IPS-18a (cell line): ENCODE results near the gene CHIT1.

Experiments
- H3K27ac ChIP-seq: one replicate; pipeline ENCODE4 v1.5.1; 2013; ENCODE audit warnings: low read length
- H3K27me3 ChIP-seq: one replicate; pipeline ENCODE4 v1.6.1; 2013; ENCODE audit warnings: mild to moderate bottlenecking, low read length; ENCODE audit not compliant: control insufficient read depth, insufficient read depth
- H3K36me3 ChIP-seq: one replicate; pipeline ENCODE4 v1.6.1; 2013; ENCODE audit warnings: low read depth, low read length; ENCODE audit not compliant: control insufficient read depth
- H3K4me1 ChIP-seq: one replicate; pipeline ENCODE4 v1.6.1; 2013; ENCODE audit warnings: low read depth, low read length; ENCODE audit not compliant: control insufficient read depth
- H3K4me3 ChIP-seq: one replicate; pipeline ENCODE4 v1.5.1; 2013; ENCODE audit warnings: low read length
- H3K9ac ChIP-seq: one replicate; pipeline ENCODE4 v1.6.1; 2013; ENCODE audit warnings: mild to moderate bottlenecking, low read length, moderate library complexity
- H3K9me3 ChIP-seq: one replicate; pipeline ENCODE4 v1.6.1; 2013; ENCODE audit warnings: low read depth, low read length; ENCODE audit not compliant: control insufficient read depth

The CHIT1 gene

GRCh38 chr1:203227371-203228083 is 1.9 kb downstream of the CHIT1 start:
- Histone ChIP-seq H3K4me3 (no peak overlapping the region), H3K27me3 (no peaks in the 10 kb centered on the region), H3K36me3 (no peaks in the 10 kb centered on the region), H3K9me3 (no peaks in the 10 kb centered on the region), H3K4me1 (no peaks in the 10 kb centered on the region), H3K27ac (no peak overlapping the region), H3K9ac (no peak overlapping the region)

- Histone ChIP-seq H3K36me3 (no peaks in the 10 kb centered on the region), H3K27ac (no peak overlapping the region), H3K9ac (no peak overlapping the region), H3K4me3 (no peak overlapping the region), H3K27me3 (no peaks in the 10 kb centered on the region), H3K9me3 (no peaks in the 10 kb centered on the region), H3K4me1 (no peaks in the 10 kb centered on the region)
Measured at GRCh38 chr1:203225071-203225470, 4.4 kb downstream of the CHIT1 start.

GRCh38 chr1:203223012-203223775 is 6.3 kb downstream of the CHIT1 start:
- H3K9me3 ChIP-seq: no peaks in the 10 kb centered on the region

GRCh38 chr1:203219934-203220333 is 9.5 kb downstream of the CHIT1 start:
- H3K36me3 ChIP-seq: no peaks in the 10 kb centered on the region
- H3K4me1 ChIP-seq: peaks cover 9% of the 10 kb centered on the region
- no peak overlapping the region for H3K27ac ChIP-seq
- no peaks in the 10 kb centered on the region for H3K9me3 ChIP-seq
- no peak overlapping the region for H3K9ac ChIP-seq
- H3K27me3 ChIP-seq: no peaks in the 10 kb centered on the region
- H3K4me3 ChIP-seq: no peak overlapping the region

More at GRCh38 chr1:203223012-203223775, 6.3 kb downstream of the CHIT1 start:
- Histone ChIP-seq H3K9ac (no peak overlapping the region), H3K27ac (no peak overlapping the region), H3K36me3 (no peaks in the 10 kb centered on the region), H3K27me3 (no peaks in the 10 kb centered on the region), H3K4me3 (no peak overlapping the region), H3K4me1 (no peaks in the 10 kb centered on the region)

- no peak overlapping the region for H3K27ac ChIP-seq
- H3K4me1 ChIP-seq: peaks cover 9% of the 10 kb centered on the region
- H3K9me3 ChIP-seq: no peaks in the 10 kb centered on the region
- H3K4me3 ChIP-seq: no peak overlapping the region
- H3K27me3 ChIP-seq: no peaks in the 10 kb centered on the region
- H3K36me3 ChIP-seq: no peaks in the 10 kb centered on the region
- H3K9ac ChIP-seq: no peak overlapping the region
Measured at GRCh38 chr1:203219171-203219570, 10.3 kb downstream of the CHIT1 start.

- Histone ChIP-seq H3K4me3 (no peak overlapping the region), H3K27ac (no peak overlapping the region), H3K4me1 (peaks cover 9% of the 10 kb centered on the region)
Measured at GRCh38 chr1:203217668-203218067, 11.8 kb downstream of the CHIT1 start.

GRCh38 chr1:203217139-203217655 is 12.3 kb downstream of the CHIT1 start:
- Histone ChIP-seq H3K9me3 (no peaks in the 10 kb centered on the region), H3K36me3 (no peaks in the 10 kb centered on the region), H3K27ac (no peak overlapping the region), H3K27me3 (no peaks in the 10 kb centered on the region), H3K4me3 (no peak overlapping the region), H3K4me1 (peaks cover 9% of the 10 kb centered on the region), H3K9ac (no peak overlapping the region)

More at GRCh38 chr1:203217668-203218067, 11.8 kb downstream of the CHIT1 start:
- Histone ChIP-seq H3K9me3 (no peaks in the 10 kb centered on the region), H3K36me3 (no peaks in the 10 kb centered on the region), H3K27me3 (no peaks in the 10 kb centered on the region), H3K9ac (no peak overlapping the region)

- Histone ChIP-seq H3K9me3 (no peaks in the 10 kb centered on the region), H3K4me3 (no peak overlapping the region), H3K27ac (no peak overlapping the region), H3K27me3 (no peaks in the 10 kb centered on the region), H3K9ac (no peak overlapping the region), H3K4me1 (peaks cover 9% of the 10 kb centered on the region), H3K36me3 (no peaks in the 10 kb centered on the region)
Measured at GRCh38 chr1:203216274-203217138, 13.0 kb downstream of the CHIT1 start.

- H3K9me3 ChIP-seq: no peaks in the 10 kb centered on the region
- no peaks in the 10 kb centered on the region for H3K27me3 ChIP-seq
- no peak overlapping the region for H3K4me3 ChIP-seq
- H3K9ac ChIP-seq: no peak overlapping the region
- no peak overlapping the region for H3K27ac ChIP-seq
- H3K36me3 ChIP-seq: no peaks in the 10 kb centered on the region
- H3K4me1 ChIP-seq: peaks cover 9% of the 10 kb centered on the region
Measured at GRCh38 chr1:203215573-203215972, 13.9 kb downstream of the CHIT1 start.

- no peak overlapping the region for H3K4me3 ChIP-seq
- peaks cover 9% of the 10 kb centered on the region for H3K4me1 ChIP-seq
- H3K36me3 ChIP-seq: no peaks in the 10 kb centered on the region
- no peaks in the 10 kb centered on the region for H3K27me3 ChIP-seq
- H3K27ac ChIP-seq: no peak overlapping the region
- no peak overlapping the region for H3K9ac ChIP-seq
- H3K9me3 ChIP-seq: no peaks in the 10 kb centered on the region
Measured at GRCh38 chr1:203214871-203215270, 14.6 kb downstream of the CHIT1 start.

- Histone ChIP-seq H3K36me3 (no peaks in the 10 kb centered on the region), H3K4me1 (peaks cover 9% of the 10 kb centered on the region), H3K27ac (no peak overlapping the region), H3K4me3 (no peak overlapping the region), H3K27me3 (no peaks in the 10 kb centered on the region), H3K9me3 (no peaks in the 10 kb centered on the region), H3K9ac (no peak overlapping the region)
Measured at GRCh38 chr1:203213126-203213525, 16.3 kb downstream of the CHIT1 start.
